SKM-1 (cell line): Measurements from ENCODE around the gene EHMT1.
"Not testable (repeated sequence)": the region's sequence is repeated elsewhere in the genome, so short reads cannot be mapped to it uniquely, and the experiment has no call there.

Experiments
- DNase-seq: peaks from one replicate; lab custom pipeline; 2025; ENCODE audit not compliant: unreplicated experiment; lab: John Stamatoyannopoulos, UW

EHMT1 gene

DNA sequence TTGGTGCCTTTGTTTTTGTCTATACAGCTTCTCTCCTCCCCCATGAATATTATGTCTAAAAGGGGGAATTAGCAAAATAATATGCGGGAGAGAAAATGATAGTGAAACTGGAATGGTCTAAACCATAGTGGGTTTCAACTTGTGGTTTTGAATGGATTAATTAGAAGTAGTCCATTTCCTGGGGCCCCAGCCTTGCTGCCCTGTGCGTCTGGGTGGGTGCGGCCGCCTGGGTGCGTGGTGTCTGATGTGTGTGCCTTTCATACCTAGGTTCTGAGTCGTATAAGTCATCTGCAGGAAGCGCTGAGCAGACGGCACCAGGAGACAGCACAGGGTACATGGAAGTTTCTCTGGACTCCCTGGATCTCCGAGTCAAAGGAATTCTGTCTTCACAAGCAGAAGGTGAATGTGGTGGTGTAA is 138.8 kb downstream of the EHMT1 start:
- no peak for DNase-seq

DNA sequence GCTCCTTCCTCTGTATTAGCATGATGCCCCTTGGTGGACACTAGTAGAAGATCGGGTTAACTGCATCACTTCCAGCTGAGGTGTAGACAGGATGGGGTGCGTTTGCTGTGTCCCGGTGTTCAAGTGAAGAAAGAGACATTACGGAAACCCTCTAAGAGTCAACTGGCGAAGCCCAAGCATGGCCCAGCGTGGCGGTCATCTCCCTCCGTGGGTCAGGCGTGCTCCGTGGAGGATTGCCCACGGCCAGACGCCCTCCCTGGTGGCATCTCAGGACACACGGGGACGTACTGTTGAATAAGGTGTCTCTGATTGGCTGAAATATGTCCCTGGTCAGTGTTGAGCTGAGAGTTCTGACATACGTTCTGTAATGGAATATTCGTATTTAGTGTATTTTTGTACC is 139.3 kb downstream of the EHMT1 start:
- DNase-seq: no peak

DNA sequence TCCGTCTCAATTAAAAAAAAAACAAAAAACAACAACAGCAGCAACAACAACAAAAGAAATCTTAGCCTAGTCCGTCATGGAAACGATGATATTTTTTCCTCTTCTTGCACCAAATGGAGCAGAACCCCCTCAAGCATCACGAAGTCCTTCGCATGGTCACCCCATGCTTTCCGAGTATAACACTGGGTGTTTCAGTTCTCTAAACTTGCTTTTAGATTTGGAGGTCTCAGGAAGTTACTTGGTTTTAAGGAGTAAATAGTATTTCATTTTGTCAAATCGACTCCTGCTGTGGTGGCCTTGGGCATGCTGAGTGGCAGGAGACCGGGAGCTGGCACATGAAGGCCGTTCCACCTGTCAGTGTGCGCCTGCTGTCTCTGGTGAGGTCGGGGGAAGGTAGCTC is 140.3 kb downstream of the EHMT1 start:
- no peak for DNase-seq

DNA sequence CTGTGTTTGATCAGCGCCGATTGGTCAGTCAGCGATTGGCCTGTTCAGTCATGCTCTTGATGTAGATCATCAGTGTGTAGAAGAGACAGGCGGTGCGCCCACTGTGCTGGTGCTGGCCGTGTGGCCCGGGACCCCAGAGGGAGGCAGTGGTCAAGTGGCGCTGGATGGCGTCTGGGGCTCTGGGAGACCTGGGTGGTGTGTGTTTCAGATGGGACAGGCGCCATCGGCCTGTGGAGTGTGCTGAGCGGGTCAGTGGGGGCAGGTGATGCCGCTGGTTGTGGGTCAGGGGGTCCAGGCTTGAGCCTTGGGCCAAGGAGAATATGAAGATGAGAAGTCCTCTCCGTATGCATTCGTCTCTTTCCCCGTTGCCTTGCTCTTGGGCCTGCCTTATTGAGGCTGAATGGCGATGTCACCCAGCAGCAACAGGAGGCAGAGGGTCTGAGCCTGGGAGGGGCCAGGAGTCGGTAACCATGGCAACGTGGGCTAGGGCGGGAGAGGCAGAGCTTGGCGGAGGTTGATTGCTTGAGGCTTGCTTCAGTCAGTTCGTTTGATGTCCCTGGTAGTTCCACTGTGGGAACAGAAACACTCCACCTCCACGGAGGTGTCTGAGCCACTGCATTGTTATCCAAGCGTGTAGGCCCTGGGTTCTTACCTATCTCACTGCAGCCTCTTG is 141.0 kb downstream of the EHMT1 start:
- DNase-seq: no peak

DNA sequence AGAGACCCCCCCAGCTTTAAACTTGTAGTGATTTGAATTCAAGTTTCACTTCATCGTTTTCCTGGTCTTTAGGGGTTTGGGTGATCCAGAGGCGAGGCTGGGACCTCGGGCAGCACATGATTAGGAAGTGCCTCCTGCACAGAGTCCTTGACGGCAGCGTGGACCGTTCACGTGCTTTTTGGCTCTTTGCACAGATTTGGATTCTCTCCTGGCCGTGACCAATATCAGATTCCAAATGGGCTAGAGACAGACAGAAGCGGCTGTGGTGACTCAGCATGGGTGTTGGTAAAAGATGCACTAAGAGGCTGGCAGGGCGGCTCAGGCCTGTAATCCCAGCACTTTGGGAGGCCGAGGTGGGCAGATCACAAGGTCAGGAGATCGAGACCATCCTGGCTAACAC is 141.6 kb downstream of the EHMT1 start:
- no peak for DNase-seq

DNA sequence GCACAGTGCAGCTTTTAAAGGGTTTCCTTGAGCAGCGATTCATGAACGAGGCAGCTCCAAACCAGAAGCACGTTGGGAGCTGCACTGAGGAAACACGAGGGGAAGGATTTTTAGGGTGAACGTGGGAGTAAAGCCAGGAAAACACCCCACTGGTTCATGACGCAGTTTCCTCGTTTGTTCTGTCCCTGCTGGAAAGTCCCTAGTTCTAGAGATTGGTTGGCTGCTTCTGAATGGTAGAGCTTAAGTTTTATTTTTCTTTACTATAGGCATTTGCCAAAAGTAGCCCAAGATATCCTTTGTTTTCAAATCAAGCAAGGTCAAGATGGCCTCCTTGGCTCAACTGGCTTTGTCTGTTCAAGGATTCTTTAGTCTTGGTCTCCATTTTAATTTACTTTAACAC is 142.2 kb downstream of the EHMT1 start:
- DNase-seq: no peak

DNA sequence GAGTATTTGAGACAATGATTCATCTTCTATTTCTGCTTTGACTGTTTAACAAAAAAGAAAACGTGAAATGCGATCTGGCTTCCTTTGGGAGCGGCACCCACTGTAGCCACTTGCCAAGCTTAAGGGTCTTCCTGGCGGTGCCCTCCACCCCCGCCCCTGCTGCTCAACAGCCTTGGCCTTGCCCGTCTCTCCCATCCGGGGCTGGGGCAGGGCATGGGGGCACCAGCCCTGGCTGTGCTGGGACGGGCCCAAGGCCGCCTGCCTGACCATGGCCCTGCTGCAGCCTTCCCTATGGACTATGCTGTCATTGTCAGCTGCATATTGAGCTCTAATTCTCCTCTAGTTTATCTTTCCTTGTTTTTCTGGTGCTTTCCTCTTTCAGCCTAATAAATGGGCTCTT is 143.0 kb downstream of the EHMT1 start:
- no peak for DNase-seq

DNA sequence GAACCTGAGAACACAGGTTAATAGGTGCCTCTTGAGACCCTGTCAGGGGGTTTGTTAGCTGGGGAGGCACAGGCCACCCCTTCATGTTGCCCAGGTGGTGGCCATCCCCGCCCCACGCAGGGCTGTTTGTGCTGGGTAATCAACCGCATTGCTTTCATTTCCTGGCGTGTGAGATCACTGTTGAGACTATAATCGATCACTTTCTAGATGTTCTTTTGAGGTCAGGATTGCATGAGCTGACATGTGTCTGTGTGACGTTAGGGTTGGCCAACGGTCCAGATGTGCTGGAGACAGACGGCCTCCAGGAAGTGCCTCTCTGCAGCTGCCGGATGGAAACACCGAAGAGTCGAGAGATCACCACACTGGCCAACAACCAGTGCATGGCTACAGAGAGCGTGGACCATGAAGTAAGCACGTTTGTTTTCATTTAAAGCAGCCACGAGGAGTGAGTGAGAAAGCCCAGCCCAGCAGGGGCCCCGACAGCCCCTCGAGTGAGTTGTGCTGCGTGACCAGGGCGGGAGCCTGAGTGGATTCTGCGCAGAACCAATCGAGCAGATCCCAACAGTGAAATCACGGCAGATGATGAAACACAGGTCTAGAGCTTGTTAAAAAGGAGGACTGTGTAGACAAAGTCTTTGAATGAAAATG is 143.7 kb downstream of the EHMT1 start:
- DNase-seq: no peak

DNA sequence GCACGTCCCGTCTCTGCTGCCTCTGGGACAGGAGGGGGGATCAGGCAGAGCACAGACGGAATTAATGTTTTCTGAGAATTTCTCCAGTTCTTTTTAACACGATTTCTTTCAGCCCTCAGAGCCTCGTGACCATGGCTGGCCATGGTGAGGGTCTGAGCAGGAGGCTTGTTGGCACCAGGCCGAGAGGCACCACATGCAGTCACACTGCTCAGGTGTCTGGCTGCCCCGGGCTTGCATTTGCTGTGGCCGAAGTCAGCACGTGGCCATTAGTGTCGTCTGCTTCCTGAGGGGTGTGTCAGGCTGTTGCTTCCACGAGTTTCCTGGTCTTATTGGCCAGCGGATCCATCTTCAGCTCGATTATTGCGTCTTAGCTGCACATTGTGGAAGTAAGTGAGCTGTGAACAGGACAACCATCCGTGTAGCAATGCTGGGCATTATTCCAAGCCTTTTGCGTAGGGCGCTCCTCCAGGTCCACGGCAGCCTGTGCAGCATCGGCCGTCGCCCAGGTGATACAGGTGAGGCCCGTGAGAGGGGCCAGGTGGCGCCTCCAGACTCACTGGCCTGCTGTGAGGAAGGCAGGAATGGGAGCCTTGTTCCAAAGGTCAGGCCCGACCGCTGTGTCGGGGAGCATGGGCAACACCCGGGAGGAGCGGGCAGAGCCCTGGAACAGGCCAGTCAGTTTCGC is 144.6 kb downstream of the EHMT1 start:
- no peak for DNase-seq

DNA sequence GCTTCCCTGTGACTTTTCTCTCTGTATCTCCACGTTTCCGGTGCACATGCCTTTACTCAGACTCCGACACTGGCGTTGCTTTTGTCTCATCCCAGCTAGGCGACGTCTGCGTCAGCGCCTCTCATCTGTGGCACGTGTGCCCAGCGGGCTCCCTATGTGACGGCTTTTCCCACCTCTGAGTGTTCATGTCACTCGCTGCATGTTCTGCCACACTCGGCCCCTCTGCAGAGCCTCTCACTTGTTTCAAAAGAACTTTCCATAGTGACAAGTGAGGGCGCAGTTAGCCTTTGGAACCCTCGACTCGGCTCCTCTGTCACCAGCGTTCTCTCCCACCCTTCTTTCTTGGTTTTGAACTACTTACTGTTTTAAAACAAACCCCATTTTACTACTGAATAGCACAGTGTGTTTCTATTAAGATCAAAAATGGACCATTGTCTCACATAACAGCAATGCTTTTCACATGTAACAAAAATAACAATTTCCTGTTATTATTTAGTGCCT is 145.4 kb downstream of the EHMT1 start:
- DNase-seq: no peak

DNA sequence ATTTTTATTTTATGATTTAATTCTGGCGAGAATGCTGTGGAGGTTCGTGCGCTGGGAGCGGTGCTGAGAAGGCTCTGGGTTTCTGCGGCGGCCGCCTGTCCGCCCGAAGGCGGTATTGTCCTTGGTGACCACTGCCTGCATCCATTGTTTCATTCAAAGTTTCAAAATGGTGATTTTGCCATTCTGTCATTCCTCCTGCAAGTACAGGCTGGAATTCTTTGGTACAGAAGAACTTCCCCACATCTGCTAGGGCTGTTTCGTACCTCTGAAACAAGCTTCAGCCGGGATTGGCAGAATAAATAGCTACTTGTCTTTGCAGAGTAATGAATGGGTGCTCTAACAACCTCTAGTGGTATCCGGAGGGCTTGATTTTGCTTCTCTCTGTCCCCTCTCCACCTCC is 146.2 kb downstream of the EHMT1 start:
- no peak for DNase-seq

DNA sequence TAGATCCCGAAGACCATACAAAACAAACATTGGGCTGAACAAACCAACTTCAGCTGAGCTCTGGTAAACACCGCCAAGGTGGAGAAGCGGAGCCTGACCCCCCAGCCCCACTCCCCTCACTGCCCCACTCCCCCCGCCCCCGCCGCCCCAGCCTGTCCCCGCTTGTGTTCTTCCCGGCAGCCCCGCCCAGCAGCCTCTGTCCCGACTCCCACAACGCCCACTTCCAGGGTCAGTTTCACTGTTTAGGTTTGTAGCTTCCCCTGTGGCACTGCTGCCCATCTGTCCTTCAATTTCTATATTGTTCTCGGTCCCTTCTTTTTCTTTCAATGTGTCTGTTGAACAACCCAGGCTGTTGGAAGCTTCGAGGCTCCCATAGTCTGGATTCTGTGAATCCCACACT is 146.7 kb downstream of the EHMT1 start:
- no peak for DNase-seq

DNA sequence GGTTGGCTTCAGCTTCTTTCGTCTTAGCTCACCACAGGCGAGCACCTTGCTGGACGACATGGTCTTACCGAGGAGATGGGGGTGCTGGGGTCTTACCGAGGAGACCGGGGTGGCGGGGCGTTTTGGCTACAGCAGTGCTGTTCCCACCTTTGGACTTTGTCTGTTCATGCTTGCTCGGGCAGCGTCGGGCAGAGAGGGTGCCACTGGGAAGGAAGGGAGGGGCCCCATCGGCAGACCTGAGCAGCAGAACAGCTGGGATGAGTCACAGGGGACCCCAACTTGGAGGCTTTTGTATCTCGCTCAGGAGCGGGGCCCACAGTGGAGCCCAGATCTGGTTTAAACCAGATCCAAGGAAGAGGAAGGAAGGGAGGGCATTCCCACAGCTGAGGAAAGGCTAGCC is 152.8 kb downstream of the EHMT1 start:
- no peak for DNase-seq

DNA sequence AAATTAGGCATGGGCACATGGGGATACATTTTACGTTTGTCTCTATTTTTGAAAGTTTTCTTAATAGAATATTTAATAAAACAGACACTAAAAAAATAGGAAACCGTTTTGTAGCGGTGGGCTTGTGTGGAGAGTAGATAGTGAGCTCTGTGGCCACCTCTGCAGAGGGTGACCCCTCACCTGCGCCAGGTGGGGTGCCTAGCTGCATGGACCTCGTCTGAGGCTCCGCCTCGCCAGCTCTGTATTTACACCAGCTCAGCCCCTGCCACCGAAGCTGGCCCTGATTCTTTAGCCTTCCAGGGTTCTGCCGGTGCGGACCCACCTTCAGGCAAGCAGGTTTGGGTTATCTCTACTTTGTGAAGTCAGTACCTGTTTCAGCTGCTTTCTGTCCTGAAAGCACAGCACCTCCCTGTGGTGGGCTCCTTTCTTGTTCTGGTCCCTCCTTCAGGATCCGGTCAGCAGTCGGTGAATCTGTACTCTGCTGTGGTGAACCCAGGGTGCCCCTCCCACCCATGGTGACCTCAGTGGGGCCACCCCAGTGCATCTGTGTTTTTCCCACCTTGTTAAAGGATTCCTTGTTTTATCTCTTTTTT is 153.6 kb downstream of the EHMT1 start:
- DNase-seq: no peak

DNA sequence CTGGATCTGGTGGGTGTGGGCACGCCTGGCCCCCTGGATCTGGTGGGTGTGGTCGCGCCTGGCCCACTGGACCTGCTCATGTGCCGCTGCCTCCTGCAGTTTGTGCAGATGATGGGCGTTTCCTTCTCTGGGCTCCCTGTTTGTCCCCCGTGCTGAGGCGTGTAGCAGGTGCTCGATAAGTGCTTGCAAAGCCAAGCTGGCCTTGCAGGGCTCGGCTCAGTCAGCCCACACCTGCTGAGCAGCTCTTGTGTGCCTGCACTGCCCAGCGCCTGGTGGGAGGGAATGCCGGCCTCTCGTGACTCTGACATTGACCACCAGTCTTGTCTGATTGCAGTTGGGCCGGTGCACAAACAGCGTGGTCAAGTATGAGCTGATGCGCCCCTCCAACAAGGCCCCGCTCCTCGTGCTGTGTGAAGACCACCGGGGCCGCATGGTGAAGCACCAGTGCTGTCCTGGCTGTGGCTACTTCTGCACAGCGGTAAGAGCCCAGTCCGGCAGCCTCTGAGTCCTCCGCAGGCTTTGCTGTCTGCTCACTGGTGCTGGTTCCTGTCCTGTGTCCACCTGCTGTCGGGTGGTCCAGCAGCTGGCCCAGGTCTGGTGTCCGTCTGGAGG is 156.1 kb downstream of the EHMT1 start:
- DNase-seq: no peak

DNA sequence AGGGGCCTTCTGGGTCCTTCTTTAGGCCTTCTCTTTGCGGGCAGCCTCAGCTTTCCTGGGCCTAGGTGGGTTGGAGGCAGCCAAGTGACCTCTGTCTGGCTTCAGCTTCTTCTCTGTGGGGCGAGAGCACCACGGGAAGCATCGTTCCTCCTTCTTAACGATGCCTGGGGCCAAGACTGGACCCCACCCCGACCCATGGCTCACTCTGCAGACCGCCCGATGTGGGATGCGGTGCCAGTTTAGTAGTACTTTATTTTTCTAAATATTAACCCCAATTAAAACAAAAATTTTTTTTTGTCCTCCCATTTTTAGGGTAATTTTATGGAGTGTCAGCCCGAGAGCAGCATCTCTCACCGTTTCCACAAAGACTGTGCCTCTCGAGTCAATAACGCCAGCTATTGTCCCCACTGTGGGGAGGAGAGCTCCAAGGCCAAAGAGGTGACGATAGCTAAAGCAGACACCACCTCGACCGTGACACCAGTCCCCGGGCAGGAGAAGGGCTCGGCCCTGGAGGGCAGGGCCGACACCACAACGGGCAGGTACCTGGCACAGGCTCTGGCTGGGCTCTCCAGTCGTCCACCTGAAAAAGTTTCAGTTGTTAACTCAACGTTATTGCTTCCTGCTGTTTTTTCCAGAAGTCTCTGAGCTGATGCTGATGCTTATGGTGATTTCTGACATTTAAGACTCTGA is 157.6 kb downstream of the EHMT1 start:
- no peak for DNase-seq

DNA sequence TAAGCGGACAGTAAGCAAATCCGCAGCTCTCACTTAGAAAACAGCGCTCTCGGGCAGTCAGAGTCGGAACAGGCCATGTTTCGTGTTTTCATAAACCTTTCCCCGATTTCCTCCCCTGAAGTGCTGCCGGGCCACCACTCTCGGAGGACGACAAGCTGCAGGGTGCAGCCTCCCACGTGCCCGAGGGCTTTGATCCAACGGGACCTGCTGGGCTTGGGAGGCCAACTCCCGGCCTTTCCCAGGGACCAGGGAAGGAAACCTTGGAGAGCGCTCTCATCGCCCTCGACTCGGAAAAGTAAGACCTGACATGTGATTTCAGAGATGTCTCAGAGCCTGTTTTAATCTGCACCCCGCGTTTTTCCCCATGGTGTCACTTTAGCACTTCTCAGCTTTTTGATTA is 159.0 kb downstream of the EHMT1 start:
- no peak for DNase-seq

DNA sequence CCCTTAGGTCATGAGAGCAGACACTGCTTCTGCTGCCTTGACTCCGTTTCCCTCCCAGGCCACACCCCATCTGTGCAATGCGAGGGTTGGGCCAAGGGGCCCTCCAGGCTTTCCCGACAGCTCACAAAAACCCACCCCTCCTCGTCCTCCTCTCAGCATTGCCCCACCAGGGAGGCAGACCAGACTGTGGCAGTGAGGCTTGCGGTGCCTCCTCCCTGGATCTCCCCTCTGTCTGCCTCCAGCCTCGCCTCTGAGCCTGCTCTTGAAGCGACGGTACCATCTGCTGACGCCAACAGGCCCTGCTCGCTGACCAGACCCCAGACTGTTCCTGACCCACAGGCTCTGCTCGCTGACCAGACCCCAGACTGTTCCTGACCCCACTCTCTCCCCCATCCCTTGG is 159.5 kb downstream of the EHMT1 start:
- DNase-seq: no peak

DNA sequence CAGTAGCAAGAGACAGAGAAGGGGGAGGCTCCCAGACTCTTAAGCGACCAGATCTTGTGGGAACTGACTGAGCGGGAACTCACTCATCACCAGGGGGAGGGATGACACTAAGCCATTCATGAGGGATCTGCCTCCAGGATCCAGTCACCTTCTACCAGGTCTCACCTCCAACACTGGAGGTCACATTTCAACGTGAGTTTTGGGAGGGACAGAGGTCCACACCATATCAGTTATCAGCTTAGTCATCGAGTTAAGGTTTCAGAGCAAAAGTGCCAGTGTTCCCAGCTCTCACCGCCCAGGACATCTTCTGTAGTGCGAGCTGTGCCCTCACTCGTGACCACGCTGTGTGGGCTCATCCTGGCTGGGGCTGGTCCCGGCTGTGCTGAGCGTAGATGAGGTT is 160.1 kb downstream of the EHMT1 start:
- DNase-seq: no peak

DNA sequence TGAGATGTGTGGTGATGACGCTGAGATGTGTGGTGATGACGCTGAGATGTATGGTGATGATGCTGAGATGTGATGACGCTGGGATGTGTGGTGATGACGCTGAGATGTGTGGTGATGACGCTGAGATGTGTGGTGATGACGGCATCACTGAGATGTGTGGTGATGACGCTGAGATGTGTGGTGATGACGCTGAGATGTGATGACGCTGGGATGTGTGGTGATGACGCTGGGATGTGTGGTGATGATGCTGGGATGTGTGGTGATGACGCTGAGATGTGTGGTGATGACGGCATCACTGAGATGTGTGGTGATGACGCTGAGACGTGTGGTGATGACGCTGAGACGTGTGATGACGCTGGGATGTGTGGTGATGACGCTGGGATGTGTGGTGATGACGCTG is 161.2 kb downstream of the EHMT1 start:
- DNase-seq: not testable (repeated sequence)
